Islet of Langerhans (tissue), 1 donor: Measurements from ENCODE around the gene NOS1.
"Not testable (repeated sequence)": the region's sequence is repeated elsewhere in the genome, so short reads cannot be mapped to it uniquely, and the experiment has no call there.

ENCODE experiments used
- FAIRE-seq: peaks from one replicate; lab custom pipeline; 2011; peaks lifted over from hg19 to GRCh38; lab: Jason Lieb, UNC

Gene NOS1

GRCh38 chr12:117208811-117209455, 152.5 kb downstream of the NOS1 start:
- no peak for FAIRE-seq

- no peak for FAIRE-seq
Measured at GRCh38 chr12:117208206-117208605, 153.2 kb downstream of the NOS1 start.

- no peak for FAIRE-seq
Measured at GRCh38 chr12:117207675-117208074, 153.8 kb downstream of the NOS1 start.

DNA sequence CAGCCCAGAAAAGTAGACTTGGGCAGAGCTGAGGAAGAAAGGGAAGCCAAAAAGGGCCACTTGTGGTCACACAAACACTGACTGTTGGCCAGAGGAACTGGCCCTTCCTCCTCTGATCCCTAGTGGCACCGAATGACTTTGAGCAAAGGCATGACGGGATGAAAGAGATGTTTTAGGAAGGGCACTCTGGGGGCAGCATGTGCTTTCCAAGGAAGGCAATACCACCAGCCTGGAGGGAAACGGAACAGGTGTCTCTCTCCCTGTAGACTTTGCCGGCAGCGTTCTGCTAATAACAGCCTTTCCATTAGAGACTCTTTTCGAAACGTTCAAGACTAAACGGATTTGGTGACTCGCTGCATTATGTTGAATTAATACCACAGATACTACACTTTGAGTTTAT, 158.9 kb downstream of the NOS1 start:
- FAIRE-seq: no peak

GRCh38 chr12:117202033-117202432, 159.4 kb downstream of the NOS1 start:
- no peak for FAIRE-seq

- FAIRE-seq: not testable (repeated sequence)
Measured at GRCh38 chr12:117199956-117200744, 161.3 kb downstream of the NOS1 start.

GRCh38 chr12:117196334-117196733, 165.1 kb downstream of the NOS1 start:
- not testable (repeated sequence) for FAIRE-seq

GRCh38 chr12:117195027-117195426, 166.4 kb downstream of the NOS1 start:
- not testable (repeated sequence) for FAIRE-seq

DNA sequence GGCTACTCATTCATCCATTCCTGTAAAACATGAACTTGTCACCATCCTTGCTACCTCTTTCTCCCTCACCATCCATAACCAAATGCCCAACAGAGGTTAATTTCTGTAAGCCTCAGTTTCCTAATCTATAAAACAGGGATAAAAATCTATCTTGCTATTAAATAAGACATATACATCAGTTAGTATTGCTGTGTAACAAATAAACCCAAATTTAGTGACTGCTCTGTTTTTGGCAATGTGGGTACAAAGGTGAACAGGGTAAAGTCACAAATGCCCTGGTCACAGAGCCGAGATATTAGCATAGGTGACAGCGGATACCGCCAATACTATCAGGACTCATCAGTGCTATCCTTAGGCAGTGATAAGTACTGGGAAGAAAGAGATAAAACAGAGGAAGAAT, 167.5 kb downstream of the NOS1 start:
- FAIRE-seq: no peak

- not testable (repeated sequence) for FAIRE-seq
Measured at GRCh38 chr12:117192581-117192980, 168.8 kb downstream of the NOS1 start.

DNA sequence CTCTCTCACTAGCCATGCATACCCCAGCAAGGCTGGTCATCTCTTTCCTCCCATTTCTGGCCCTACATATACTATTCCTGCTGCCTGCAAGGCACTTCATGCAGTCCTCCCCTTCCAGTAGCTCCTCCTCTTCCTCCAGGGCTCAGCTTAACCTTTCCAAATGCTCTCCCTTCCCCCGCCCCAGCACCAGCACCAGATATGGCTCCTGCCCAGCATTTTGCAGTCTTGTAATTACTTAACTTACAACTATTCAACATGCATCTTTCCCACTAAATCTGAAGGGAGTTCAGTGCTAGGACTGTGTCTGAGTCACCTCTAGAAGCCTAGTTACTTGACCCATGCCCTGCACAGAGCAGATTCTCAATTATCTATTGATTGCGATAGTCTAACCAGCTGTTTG, 169.4 kb downstream of the NOS1 start:
- no peak for FAIRE-seq

- no peak for FAIRE-seq
Measured at GRCh38 chr12:117190210-117190781, 171.1 kb downstream of the NOS1 start, which contains the start of gene FBXO21. TSS of gene FBXO21 (minus strand) at chr12:117190470. CDS start at chr12:117190456, 14 bp downstream.

DNA sequence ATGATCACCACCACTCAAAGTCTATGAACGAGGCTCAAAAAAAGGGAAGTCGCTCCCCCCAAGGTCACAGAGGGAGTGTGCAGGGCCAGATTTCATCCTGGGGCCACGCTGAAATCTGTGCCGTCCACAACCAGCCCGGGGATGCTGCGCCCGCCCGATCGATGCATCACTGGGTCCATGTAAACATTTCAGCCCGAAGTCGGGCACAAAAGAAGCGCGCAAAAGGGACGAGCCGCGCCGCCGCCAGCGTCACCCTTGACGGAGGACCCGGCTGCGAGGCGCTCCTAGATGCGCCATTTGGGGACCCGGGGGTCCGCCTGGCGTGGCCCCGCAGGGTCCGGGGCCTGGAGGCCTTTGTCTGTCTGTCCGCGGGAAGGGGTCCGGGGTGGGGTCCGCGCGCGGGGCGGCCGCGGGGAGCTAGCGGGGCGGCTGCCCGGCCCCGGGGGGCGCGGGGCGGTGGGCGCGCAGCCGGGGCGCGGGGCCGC, 171.7 kb downstream of the NOS1 start:
- no peak for FAIRE-seq

- FAIRE-seq: no peak
Measured at GRCh38 chr12:117188961-117189724, 172.3 kb downstream of the NOS1 start.

DNA sequence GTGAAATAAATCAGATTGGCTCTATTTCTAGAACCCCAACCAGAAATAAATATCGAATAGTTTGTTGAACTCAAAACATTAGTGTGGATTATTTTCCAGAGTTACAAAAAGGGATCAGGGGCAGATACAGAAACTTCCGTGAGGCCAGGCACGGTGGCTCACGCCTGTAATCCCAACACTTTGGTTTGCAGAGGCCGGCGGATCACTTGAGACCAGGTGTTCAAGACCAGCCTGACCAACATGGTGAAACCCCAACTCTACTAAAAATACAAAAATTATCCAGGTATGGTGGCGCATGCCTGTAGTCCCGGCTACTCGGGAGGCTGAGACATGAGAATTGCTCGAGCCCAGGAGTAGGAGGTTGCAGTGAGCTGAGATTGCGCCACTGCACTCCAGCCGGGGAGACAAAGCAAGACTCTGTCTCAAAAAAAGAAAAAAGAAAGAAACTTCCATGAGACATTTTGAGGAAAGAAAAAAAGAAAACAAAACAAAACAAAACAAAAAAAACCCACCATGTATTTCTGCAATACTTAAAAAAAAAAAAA, 173.2 kb downstream of the NOS1 start:
- FAIRE-seq: no peak

- FAIRE-seq: no peak
Measured at GRCh38 chr12:117187421-117187820, 174.0 kb downstream of the NOS1 start.

DNA sequence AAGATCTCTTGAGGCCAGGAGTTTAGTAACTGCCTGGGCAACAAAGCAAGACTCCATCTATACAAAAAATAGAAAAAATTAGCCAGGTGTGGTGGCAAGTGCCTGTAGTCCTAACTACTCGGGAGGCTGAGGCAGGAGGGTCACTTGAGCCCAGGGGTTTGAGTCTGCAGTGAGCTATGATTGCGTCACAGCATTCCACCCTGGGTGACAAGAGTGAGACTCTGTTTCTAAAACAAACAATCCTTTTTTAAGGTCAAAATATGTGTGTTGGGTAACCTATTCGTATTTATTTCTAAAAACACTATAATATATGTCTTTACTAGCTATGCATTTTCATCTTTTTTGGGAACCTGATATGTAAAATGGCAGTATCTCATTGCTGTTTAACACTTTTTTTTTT, 178.6 kb downstream of the NOS1 start:
- no peak for FAIRE-seq

DNA sequence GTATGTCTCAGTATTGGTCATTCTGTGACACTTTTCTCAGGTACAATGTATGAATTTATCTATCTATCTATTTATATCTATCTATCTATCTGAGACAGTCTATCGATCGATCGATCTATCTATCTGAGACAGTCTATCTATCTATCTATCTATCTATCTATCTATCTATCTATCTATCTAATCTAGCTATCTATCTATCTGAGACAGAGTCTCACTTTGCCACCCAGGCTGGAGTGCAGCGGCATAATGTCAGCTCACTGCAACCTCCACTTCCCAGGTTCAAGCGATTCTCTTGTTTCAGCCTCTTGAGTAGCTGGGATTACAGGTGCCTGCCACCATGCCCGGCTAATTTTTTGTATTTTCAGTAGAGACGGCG, 180.0 kb downstream of the NOS1 start:
- FAIRE-seq: not testable (repeated sequence)

- FAIRE-seq: no peak
Measured at GRCh38 chr12:117180758-117181467, 180.5 kb downstream of the NOS1 start.

- FAIRE-seq: no peak
Measured at GRCh38 chr12:117178745-117179144, 182.7 kb downstream of the NOS1 start.

DNA sequence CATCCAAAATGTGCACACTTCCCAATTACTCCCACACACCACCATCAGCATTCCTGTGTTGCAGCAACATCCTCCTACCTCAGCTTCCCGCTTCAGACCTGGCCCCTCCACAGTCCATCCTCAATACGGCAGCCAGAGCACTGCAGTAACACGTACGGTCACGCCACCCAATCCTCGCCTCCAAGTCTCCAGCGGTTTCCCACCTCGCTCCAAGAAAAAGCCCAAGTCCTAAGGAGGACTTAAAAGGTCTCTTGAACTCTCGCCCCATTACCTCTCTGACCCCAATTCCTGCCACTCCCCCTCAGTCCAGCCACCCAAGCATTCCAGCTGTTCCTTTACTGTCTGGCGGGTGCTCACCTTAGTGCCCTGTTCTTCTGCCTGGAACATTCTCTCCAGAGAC, 183.1 kb downstream of the NOS1 start:
- no peak for FAIRE-seq

DNA sequence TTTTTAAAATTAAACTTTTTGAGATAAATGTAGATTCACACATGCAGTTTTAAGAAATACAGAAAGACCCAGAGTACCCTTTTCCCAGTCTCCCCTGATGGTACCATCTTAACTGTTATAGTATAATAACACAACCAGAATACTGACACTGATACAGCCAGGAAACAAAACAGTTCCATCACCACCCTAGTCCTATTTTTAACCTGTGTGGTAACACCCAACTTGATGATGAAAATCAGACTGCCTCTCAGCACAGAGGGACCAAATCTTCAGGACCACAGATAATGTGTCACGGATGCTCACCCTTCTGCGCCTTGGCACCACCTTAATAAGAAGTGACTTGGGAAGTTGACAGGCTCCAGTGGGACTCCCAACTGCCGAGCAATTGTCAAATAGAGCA, 189.3 kb downstream of the NOS1 start:
- no peak for FAIRE-seq
